ENCODE data around the gene TCEAL9. TPM values are rescaled to one million over a fixed set of nuclear protein-coding genes. Genes with fewer than 3 reads are reported as not detected.

Gene TCEAL9
- polyA plus RNA-seq, 1 donor, result 197 TPM

Other genes starting within 250 kb of the TCEAL9 start
- gene BEX4, start 141.4 kb upstream of the TCEAL9 start, polyA plus RNA-seq (ENCODE audit: insufficient read length), result 144 TPM
- gene TCEAL8, start 101.4 kb upstream of the TCEAL9 start, polyA plus RNA-seq (ENCODE audit: insufficient read length), result 141 TPM
- gene TCEAL5, start 79.8 kb upstream of the TCEAL9 start, polyA plus RNA-seq (ENCODE audit: insufficient read length), result 14.6 TPM
- 93.2 TPM for gene BEX2, start 45.5 kb upstream of the TCEAL9 start, polyA plus RNA-seq (ENCODE audit: insufficient read length)
- 37.6 TPM for gene TCEAL7, start 26.3 kb upstream of the TCEAL9 start, polyA plus RNA-seq (ENCODE audit: insufficient read length)
- gene BEX3, start 20.0 kb downstream of the TCEAL9 start, polyA plus RNA-seq (ENCODE audit: insufficient read length), result 517 TPM
- 5.5 TPM for gene RAB40A, start 163.0 kb downstream of the TCEAL9 start, polyA plus RNA-seq (ENCODE audit: insufficient read length)
- gene TCEAL4, start 229.0 kb downstream of the TCEAL9 start, polyA plus RNA-seq (ENCODE audit: insufficient read length), result 171 TPM